ENCODE data around the gene NUDT19.
"Not testable (repeated sequence)": the region's sequence is repeated elsewhere in the genome, so short reads cannot be mapped to it uniquely, and the experiment has no call there.

DNA sequence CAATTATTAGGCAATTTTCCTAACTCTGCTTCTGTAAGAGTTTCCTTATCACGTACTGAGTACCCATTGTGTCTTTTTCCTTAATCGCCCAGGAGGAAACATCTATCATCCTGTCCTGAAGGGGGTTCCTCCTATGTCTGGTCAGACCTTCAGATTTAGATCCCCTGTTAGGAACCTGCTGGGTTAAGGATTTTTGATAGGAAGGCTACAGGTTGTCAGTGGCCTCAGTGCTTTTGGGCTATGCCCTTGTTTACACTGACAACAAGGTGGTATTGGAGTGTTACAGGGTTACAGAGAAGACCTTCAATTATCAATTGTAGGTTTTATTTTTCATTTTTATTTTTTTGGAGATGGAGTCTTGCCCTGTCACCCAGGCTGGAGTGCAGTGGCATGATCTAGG lies 3.2 kb downstream of the NUDT19 start:
- TF ChIP-seq EZH2 (IDR thresholded peaks at IDR 0.05; ENCODE audit: borderline replicate concordance, low read length): not testable (repeated sequence)
- TF ChIP-seq, protein P1, sequence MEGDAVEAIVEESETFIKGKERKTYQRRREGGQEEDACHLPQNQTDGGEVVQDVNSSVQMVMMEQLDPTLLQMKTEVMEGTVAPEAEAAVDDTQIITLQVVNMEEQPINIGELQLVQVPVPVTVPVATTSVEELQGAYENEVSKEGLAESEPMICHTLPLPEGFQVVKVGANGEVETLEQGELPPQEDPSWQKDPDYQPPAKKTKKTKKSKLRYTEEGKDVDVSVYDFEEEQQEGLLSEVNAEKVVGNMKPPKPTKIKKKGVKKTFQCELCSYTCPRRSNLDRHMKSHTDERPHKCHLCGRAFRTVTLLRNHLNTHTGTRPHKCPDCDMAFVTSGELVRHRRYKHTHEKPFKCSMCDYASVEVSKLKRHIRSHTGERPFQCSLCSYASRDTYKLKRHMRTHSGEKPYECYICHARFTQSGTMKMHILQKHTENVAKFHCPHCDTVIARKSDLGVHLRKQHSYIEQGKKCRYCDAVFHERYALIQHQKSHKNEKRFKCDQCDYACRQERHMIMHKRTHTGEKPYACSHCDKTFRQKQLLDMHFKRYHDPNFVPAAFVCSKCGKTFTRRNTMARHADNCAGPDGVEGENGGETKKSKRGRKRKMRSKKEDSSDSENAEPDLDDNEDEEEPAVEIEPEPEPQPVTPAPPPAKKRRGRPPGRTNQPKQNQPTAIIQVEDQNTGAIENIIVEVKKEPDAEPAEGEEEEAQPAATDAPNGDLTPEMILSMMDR (IDR thresholded peaks at IDR 0.05; ENCODE audit: low read length): not testable (repeated sequence)

Measured in OCI-LY1 (cell line).